ENCODE measurements around the gene FUT6.

- TF ChIP-seq, protein P1, sequence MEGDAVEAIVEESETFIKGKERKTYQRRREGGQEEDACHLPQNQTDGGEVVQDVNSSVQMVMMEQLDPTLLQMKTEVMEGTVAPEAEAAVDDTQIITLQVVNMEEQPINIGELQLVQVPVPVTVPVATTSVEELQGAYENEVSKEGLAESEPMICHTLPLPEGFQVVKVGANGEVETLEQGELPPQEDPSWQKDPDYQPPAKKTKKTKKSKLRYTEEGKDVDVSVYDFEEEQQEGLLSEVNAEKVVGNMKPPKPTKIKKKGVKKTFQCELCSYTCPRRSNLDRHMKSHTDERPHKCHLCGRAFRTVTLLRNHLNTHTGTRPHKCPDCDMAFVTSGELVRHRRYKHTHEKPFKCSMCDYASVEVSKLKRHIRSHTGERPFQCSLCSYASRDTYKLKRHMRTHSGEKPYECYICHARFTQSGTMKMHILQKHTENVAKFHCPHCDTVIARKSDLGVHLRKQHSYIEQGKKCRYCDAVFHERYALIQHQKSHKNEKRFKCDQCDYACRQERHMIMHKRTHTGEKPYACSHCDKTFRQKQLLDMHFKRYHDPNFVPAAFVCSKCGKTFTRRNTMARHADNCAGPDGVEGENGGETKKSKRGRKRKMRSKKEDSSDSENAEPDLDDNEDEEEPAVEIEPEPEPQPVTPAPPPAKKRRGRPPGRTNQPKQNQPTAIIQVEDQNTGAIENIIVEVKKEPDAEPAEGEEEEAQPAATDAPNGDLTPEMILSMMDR (IDR thresholded peaks at IDR 0.05): no peak
- no peak for TF ChIP-seq POLR2A (IDR thresholded peaks at IDR 0.05)
These were observed 43.0 kb upstream of the FUT6 start for GRCh38 chr19:5882421-5882968.
